ENCODE measurements around the gene PKP2. TPM values are rescaled to one million over a fixed set of nuclear protein-coding genes. Genes with fewer than 3 reads are reported as not detected.

The PKP2 gene
- total and polyA plus RNA-seq, 8 donors = 1.5 to 6.7 (median 4.2) TPM

DNA sequence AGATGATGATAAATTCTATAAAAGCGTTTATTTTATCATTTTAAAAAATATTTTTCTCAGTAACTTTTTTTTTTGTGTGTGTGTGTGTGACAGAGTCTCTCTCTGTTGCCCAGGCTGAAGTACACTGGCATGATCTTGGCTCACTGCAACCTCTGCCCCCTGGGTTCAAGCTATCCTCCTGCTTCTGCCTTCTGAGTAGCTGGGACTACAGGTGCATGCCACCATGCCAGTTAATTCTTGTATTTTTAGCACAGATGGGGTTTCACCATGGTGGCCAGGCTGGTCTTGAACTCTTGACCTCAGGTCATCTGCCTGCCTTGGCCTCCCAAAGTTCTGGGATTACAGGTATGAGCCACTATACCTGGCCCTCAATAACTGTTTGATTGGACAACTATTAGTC, 37.2 kb downstream of the PKP2 start:
- TF ChIP-seq, protein P1, sequence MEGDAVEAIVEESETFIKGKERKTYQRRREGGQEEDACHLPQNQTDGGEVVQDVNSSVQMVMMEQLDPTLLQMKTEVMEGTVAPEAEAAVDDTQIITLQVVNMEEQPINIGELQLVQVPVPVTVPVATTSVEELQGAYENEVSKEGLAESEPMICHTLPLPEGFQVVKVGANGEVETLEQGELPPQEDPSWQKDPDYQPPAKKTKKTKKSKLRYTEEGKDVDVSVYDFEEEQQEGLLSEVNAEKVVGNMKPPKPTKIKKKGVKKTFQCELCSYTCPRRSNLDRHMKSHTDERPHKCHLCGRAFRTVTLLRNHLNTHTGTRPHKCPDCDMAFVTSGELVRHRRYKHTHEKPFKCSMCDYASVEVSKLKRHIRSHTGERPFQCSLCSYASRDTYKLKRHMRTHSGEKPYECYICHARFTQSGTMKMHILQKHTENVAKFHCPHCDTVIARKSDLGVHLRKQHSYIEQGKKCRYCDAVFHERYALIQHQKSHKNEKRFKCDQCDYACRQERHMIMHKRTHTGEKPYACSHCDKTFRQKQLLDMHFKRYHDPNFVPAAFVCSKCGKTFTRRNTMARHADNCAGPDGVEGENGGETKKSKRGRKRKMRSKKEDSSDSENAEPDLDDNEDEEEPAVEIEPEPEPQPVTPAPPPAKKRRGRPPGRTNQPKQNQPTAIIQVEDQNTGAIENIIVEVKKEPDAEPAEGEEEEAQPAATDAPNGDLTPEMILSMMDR (IDR thresholded peaks at IDR 0.05) = no peak
- DNase-seq = no peak
- Histone ChIP-seq H3K27ac (no peak overlapping the region), H3K4me3 (no peak overlapping the region), H3K4me1 (no peaks in the 10 kb centered on the region), H3K9me3 (no peaks in the 10 kb centered on the region), H3K36me3 (no peaks in the 10 kb centered on the region), H3K27me3 (no peaks in the 10 kb centered on the region)
- intact Hi-C loops (cut with DNase I) = no loop called here
- no peak for ATAC-seq

DNA sequence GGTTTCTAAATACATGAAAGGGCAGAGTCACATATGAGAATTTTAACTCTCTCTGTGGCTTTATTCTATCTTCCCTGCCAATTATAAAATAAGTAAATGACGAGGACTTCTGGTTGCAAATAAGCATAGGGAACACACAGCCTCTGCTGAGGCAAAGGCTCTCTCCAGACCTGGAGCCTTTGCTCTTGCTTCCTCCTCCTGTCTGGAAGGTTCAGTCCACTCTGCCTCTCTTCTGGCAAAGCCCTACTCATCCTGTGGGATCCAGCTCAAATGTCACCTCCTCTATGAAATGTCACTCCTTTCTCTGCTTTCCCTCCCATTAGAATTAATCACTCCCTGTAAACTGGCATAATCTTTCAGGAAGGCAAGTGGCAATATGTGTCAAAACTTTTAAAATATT, 41.9 kb downstream of the PKP2 start:
- TF ChIP-seq, protein P1 (IDR thresholded peaks at IDR 0.05) = no peak
- Histone ChIP-seq H3K27me3 (no peaks in the 10 kb centered on the region), H3K27ac (no peak overlapping the region), H3K4me1 (no peaks in the 10 kb centered on the region), H3K4me3 (no peak overlapping the region), H3K36me3 (no peaks in the 10 kb centered on the region), H3K9me3 (no peaks in the 10 kb centered on the region)
- ATAC-seq (no peak), DNase-seq (no peak)
- intact Hi-C loops (cut with DNase I) = no loop called here

DNA sequence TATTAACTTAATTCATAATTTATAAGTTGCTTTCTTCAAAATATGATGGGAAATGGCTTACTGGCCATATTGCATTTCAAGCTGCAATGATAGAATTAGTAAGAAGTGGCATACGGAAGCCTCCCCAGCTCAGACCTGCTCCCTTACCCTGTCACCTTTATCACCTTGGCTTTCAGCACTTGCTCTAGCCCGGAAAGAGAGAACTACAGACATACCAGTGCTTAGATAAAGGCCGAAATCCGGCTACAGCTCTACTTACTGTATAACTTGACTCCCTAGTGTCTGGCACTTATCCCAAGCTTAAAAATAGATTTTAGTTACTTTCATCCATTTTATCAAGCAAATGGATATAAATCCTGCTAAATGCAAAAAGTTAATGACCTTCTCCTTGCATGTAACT, 42.5 kb downstream of the PKP2 start:
- no peak for DNase-seq
- TF ChIP-seq, protein P1 (IDR thresholded peaks at IDR 0.05) = no peak
- H3K27ac ChIP-seq = no peak overlapping the region

DNA sequence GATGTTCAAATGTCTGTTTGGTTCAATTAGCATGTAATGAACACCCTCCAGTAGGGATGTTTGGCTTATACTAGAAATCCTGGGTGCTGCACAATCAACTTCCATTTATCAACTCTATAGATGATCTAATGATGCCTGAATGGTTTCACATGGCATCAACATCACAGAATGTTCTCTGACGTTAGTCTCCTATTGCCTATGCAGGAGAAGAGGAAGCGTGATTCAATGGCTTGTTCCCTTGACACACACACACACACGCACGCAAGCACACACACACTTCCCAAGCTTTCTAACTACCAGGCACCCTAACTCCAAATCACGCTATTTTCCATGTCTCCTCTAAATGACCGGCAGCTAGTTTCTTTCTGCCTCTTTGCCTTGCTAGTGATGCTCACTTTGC, 49.3 kb downstream of the PKP2 start:
- Histone ChIP-seq H3K36me3 (no peaks in the 10 kb centered on the region), H3K27ac (no peak overlapping the region), H3K4me3 (no peak overlapping the region), H3K27me3 (no peaks in the 10 kb centered on the region), H3K4me1 (no peaks in the 10 kb centered on the region), H3K9me3 (no peaks in the 10 kb centered on the region)
- ATAC-seq (no peak), DNase-seq (no peak)
- intact Hi-C loops (cut with DNase I) = no loop called here
- TF ChIP-seq, protein P1 (IDR thresholded peaks at IDR 0.05) = no peak

More for the DNA sequence above, 42.5 kb downstream of the PKP2 start:
- Histone ChIP-seq H3K36me3 (no peaks in the 10 kb centered on the region), H3K27me3 (no peaks in the 10 kb centered on the region), H3K9me3 (no peaks in the 10 kb centered on the region), H3K4me3 (no peak overlapping the region), H3K4me1 (no peaks in the 10 kb centered on the region)
- no peak for ATAC-seq
- intact Hi-C loops (cut with DNase I) = no loop called here

DNA sequence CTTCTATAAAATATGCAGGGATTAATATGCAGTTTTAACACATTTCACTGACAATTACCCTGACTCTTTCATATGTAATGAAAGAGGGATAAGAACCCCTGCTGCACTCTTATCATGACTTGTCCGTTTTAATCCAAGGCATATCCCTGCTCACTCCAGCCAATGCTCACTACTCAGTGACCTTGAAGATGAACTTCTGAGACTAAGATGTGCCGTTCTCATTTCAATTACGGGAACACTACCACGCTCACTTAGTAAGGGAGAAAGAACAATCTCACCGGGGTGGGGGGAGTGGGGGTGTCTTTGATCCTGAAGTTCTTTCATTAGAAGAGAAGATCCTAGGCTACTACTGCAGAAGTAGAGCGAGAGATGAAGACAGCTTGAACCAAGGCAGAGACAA, 50.5 kb downstream of the PKP2 start:
- TF ChIP-seq, protein P1 (IDR thresholded peaks at IDR 0.05) = no peak
- no peaks in the 10 kb centered on the region for H3K4me1 ChIP-seq
- DNase-seq = no peak
- H3K27me3 ChIP-seq = no peaks in the 10 kb centered on the region
- H3K36me3 ChIP-seq = no peaks in the 10 kb centered on the region
- no peak for ATAC-seq
- no peaks in the 10 kb centered on the region for H3K9me3 ChIP-seq
- intact Hi-C loops (cut with DNase I) = no loop called here
- no peak overlapping the region for H3K27ac ChIP-seq
- H3K4me3 ChIP-seq = no peak overlapping the region

All from left lung (tissue), 10 donors.